NCI-H226 (cell line): ENCODE results near the gene ANXA9.

ENCODE experiments used
- DNase-seq: peaks from one replicate; pipeline ENCODE4 v3.0.0-alpha.2; 2015

Gene ANXA9

DNA sequence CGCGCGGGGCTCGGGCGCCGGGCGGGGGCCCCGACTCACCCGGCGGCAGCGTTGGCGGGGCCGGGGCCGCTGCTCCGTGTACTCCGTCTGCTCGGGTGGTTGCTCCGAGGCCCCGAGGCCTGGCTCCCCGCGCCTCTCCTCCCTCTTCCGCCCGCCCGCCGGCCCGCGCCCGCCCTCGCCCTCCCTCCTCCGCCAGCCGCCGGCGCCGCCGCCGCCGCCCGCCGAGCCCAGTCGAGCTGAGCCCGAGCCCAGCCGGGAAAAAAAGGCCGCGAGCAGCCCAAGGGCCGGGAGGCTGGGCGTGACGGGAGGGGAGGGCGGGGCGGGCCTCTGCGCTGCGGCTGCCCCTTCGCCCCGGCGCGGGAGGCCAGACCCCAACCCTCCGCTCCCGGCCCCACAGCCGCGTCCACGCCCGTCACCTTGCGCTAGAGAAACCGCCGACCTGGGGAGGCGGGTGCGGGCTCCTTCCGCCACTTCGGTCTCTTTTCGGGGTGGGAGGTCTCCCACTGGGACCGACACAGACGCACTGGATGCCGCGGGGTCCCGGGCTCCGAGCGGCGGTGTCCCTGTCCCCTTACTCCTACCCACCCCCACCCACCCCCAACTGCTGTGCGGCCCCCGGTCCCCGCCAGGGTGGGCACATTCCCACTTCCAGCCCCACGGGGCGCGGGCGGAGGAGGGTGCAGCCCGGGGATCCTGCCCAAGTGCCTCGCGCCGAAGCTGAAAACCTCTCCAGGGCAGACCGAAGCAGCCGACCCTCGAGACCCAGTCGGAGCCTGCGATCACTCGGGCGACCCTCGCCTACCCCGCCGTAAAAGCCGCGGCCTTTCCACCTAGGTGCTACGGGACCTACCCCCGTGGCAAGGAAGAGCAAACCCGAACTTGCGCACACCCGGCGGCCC is 7.3 kb upstream of the ANXA9 start, which contains the start of gene CERS2:
Gene CERS2, minus strand, starts transcription at position 256 of the 899 bp plus-strand sequence. CDS start 5,745 bp downstream, outside the sequence.
- peak; percentile 66 for DNase-seq

- DNase-seq, result no peak
These were observed 5.7 kb upstream of the ANXA9 start for GRCh38 chr1:150976401-150976821.

DNA sequence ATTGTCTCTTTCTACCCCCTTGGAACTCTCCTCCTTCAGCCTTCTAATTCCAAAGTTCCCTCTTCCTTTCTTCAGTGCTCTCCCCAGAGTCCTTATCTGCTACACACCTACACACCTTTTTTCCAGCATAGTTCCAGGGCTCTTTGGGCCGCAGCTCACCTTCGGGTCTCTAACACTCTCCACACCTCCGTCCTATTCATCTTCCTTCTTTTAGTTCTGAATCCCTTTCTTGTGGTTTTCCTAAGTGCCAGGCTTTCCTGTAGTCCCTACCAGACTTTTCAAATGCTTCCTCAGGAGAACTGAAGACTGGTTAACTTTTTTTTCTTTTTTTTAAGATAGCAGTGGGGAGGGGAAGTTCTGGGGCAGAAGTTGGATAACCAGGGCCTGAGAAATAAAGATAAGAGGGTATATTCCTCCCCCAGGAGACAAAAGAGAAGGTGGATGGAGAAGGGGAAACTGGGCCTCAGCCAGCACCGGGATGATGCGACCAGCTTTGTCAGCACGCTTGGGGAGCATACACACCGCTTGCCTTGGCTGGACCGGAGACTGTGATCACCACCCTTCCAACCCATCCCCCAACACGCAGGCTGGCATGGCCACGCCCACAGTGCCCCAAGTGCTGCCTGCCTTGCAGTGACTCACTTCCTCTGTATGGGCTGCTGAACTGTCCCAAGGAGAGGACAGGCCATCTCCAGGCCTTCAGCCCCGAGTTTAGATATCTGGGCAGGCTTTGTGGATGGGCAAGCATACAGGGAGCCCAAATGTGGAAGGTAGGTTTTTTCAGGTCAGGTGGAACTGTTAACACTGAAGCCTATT is 5.0 kb upstream of the ANXA9 start:
- peak; percentile 56 for DNase-seq

- DNase-seq, result peak; percentile 74
These were observed 2.7 kb upstream of the ANXA9 start for GRCh38 chr1:150979092-150980056.

- peak; percentile 90 for DNase-seq
These were observed 801 bp upstream of the ANXA9 start for GRCh38 chr1:150981177-150981804.

GRCh38 chr1:150985179-150985825 is 3.2 kb downstream of the ANXA9 start:
- no peak for DNase-seq

DNA sequence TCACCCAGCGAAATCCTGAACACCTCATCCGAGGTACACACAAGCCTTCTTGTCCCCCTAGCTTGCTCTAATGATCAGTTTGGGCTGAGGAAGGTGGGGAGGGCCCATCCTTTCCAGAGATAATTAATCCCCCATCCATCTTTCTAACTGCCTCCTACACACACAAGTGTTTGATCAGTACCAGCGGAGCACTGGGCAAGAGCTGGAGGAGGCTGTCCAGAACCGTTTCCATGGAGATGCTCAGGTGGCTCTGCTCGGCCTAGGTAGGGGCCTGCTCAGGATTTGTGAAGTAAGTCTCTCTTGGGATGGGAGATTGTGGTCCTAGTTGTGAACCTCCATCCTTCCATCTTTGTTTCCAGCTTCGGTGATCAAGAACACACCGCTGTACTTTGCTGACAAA is 5.8 kb downstream of the ANXA9 start:
- DNase-seq, result no peak

- DNase-seq, result no peak
These were observed 10.5 kb downstream of the ANXA9 start for GRCh38 chr1:150992626-150993025.

DNA sequence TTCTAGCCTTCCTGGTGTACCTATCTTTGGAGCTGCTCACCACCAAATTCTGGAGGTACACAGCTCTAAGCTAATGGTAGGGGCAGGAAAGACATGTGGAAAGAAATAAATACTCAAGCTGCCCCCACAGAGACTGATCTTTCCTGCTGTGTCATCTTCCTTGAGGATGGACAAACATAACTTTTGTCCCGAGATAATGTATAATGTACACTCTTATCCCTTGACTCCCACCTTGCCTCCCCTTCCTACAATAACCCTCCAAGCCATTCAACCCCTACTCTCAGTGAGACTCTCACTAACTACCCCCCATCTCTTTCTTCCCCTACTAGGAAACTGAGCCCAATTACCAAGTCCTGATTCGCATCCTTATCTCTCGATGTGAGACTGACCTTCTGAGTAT is 12.2 kb downstream of the ANXA9 start:
- DNase-seq, result no peak

GRCh38 chr1:150995460-150995859 is 13.4 kb downstream of the ANXA9 start:
- DNase-seq, result no peak

- DNase-seq, result no peak
These were observed 13.8 kb downstream of the ANXA9 start for GRCh38 chr1:150995896-150996295.

- no peak for DNase-seq
These were observed 15.2 kb downstream of the ANXA9 start for GRCh38 chr1:150997126-150997872.

GRCh38 chr1:150997949-150998348 is 15.9 kb downstream of the ANXA9 start:
- DNase-seq, result no peak

- DNase-seq, result peak; percentile 26
These were observed 17.1 kb downstream of the ANXA9 start for GRCh38 chr1:150999051-150999674.

DNA sequence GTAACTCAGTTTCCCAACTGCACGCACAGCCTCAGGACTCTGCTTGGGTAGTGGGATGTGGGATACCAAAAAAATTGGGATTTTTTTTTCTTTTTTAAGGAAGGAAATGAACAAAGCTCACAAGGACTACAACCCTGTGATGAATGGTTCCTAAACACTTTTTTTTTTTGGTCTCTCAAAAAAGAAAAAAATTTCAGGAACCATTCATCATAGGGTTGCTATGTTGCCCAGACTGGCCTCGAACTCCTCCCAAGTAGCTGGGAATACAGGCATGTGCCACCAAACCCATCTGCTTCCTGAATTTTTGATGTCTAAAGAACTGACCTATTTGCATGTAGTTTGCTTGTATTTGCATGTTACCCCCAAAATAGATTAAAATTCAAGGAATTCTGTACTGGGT is 17.8 kb downstream of the ANXA9 start:
- DNase-seq, result no peak

DNA sequence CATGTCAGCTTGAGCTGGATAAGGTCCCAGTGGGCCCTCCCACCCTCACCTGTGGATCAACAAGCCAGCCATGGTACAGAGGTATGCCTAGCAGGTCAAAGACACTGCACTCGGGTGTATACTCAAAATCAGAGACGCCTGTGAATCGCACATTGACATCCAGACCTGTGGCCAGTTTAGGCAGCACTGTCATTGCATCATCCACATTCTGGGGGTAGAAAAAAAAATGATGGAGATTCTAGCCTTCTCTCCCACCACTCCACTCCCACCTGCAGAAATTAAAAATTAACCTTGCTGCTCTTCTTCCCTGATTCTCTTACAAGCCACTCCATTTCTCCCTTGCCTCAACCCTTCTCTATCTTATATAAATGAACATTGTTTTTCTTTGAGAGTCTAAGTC is 18.3 kb downstream of the ANXA9 start:
- no peak for DNase-seq

DNA sequence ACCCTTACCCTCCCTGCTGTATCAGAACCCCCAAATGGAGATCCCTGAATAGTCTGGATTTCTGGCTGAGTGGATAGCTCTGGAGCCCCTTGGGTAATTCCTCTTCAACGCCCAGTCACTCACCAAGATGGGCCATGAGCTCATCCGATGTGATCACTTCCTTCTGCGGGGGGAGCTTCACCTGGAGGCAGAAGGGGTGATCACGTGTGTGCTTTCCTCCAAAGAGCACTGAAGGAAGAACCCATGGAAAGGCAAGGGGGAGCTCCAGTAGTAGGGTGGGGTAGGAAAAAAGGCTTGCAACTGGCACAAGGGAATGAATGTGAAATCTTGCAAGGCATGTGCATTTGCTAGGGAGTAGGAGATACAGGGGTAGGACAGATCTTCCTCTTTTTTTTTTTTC is 19.5 kb downstream of the ANXA9 start:
- DNase-seq, result no peak

DNA sequence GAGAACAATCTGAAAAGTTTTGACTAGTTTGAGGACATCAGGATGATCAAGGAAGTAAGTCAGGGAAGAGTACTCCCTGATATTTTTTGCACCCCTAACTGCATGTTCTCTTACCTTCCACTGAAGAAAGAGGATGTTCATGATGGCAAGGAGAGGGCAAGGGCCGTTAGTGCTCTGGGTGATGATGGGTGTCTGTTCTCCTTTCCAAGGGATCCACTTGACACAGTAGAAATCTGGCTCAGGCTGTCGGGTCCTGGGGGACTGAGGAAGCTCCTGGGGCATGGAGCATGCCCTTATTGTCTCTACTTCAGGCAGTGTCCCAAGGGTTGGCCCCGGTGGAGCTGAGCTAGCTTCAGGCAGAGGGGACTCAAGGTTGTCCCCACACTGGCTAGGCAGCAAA is 20.0 kb downstream of the ANXA9 start:
- no peak for DNase-seq

- no peak for DNase-seq
These were observed 20.5 kb downstream of the ANXA9 start for GRCh38 chr1:151002611-151003010.

DNA sequence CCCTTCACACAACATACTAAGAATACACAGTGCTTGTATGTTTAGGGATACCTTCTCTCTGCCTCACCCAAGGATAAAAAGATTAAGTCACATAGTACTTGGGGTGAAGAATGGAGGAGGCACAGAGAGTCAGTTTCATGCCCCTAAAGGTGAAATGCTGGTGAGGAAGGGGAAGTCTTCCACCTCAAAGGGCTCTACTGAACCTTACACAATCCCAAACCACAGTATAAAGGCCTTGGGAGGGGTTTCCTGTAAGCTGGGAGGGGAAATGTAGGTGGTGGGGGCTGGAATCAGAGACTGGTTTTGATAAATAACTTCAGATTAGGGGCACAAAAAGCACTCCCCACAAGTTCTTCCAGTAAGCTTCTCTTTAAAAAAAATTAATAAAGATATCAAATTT is 21.1 kb downstream of the ANXA9 start:
- no peak for DNase-seq
